OCI-LY7 (cell line): ENCODE data around the gene DHRS9. TPM values are rescaled to one million over a fixed set of nuclear protein-coding genes. Genes with fewer than 3 reads are reported as not detected.

Experiments used
- BruUV-seq: library from RNA; stranded (reverse); fragments of 400-500 nt; replicated peaks from 2 replicates; lab custom pipeline; 2021; lab: Mats Ljungman, UMichigan
- CTCF ChIA-PET: fragments of 300-600 bp; sonication (Branson Sonifier 250); formaldehyde crosslinking; loops from one replicate; lab custom pipeline; 2022; ENCODE audit warnings: antibody characterized with exemption; ENCODE audit not compliant: unreplicated experiment; lab: Charles Lee
- POLR2A ChIA-PET: fragments of 300-600 bp; sonication (Branson Sonifier 250); formaldehyde crosslinking; loops from one replicate; lab custom pipeline; 2022; ENCODE audit warnings: antibody characterized with exemption; lab: Charles Lee
- DNase-seq: peaks from one replicate; pipeline ENCODE4 v3.0.0-alpha.2; 2015; ENCODE audit warnings: low spot score
- H2AFZ ChIP-seq: fragments of 200-600 bp; sonication (generic), shearing (Covaris generic); 2 replicates; pipeline ENCODE4 v1.6.1; 2014; ENCODE audit warnings: mild to moderate bottlenecking, antibody characterized with exemption, low read length, moderate library complexity
- H3K27ac ChIP-seq: fragments of 200-600 bp; sonication (generic); 2 replicates; pipeline ENCODE4 v1.5.1; 2014; ENCODE audit warnings: mixed run types, low read depth, mild to moderate bottlenecking, moderate library complexity, low read length, inconsistent platforms; ENCODE audit not compliant: poor library complexity, severe bottlenecking
- H3K36me3 ChIP-seq: fragments of 200-600 bp; sonication (generic); 2 replicates; pipeline ENCODE4 v1.6.1; 2014; ENCODE audit warnings: mild to moderate bottlenecking, antibody characterized with exemption, low read length, moderate library complexity, mixed read lengths; ENCODE audit not compliant: insufficient read depth
- H3K4me1 ChIP-seq: fragments of 200-600 bp; sonication (generic); 2 replicates; pipeline ENCODE4 v1.5.1; 2014; ENCODE audit warnings: mild to moderate bottlenecking, low read length; ENCODE audit not compliant: insufficient read depth, poor library complexity, severe bottlenecking
- H3K4me2 ChIP-seq: fragments of 200-600 bp; sonication (generic); 2 replicates; pipeline ENCODE4 v1.6.1; 2014; ENCODE audit warnings: mild to moderate bottlenecking, low read length
- H3K4me3 ChIP-seq: fragments of 200-600 bp; sonication (generic); 2 replicates; pipeline ENCODE4 v1.5.1; 2014; ENCODE audit warnings: mild to moderate bottlenecking, low read depth, low read length; ENCODE audit not compliant: poor library complexity, severe bottlenecking
- H3K79me2 ChIP-seq: fragments of 200-600 bp; sonication (generic); 2 replicates; pipeline ENCODE4 v1.6.1; 2016; ENCODE audit warnings: low read depth, mild to moderate bottlenecking, low read length, moderate library complexity, mixed read lengths; ENCODE audit not compliant: insufficient read depth
- H3K9me2 ChIP-seq: fragments of 200-600 bp; sonication (generic); 2 replicates; pipeline ENCODE4 v1.6.1; 2016; ENCODE audit warnings: mild to moderate bottlenecking, low read length, mixed read lengths; ENCODE audit not compliant: insufficient read depth
- H3K9me3 ChIP-seq: fragments of 200-600 bp; sonication (generic); 2 replicates; pipeline ENCODE4 v1.6.1; 2014; ENCODE audit warnings: mild to moderate bottlenecking, mixed run types, low read length, mixed read lengths
- H4K20me1 ChIP-seq: fragments of 200-600 bp; sonication (generic); 2 replicates; pipeline ENCODE4 v1.6.1; 2014; ENCODE audit warnings: mild to moderate bottlenecking, antibody characterized with exemption, low read length, moderate library complexity, mixed read lengths; ENCODE audit not compliant: insufficient read depth
- EZH2phosphoT487 ChIP-seq: fragments of 200-600 bp; sonication (generic); IDR thresholded peaks from 2 replicates; pipeline ENCODE4 v1.6.1; 2018; ENCODE audit warnings: low read depth, borderline replicate concordance, mild to moderate bottlenecking, mixed run types, antibody characterized with exemption, low read length, moderate library complexity, mixed read lengths
- intact Hi-C: fragments of 100-400 bp; cut with micrococcal nuclease; formaldehyde crosslinking; loops from one replicate; pipeline ENCODE4 v1.10.0; 2022; ENCODE audit not compliant: unreplicated experiment
- total RNA-seq, 2 experiments: library from RNA; depleted of rRNA in 1 of 2; stranded (reverse); fragments of >200 nt in 1 of 2; shearing (Covaris generic) in 1 of 2; gene quantifications; 2 replicates each; pipeline ENCODE4 v1.2.3, GENCODE V29; 2014 to 2022
- TF ChIP-seq, protein P1 (sequence below): fragments of 200-600 bp; sonication (generic); conservative IDR thresholded peaks from 2 replicates; pipeline ENCODE4 v1.5.1; 2014; ENCODE audit warnings: mild to moderate bottlenecking, antibody characterized with exemption, low read length, moderate library complexity, mixed read lengths

The DHRS9 gene
- total RNA-seq, 2 experiments from 2014 or later: 0.59 TPM; not detected in 1

GRCh38 chr2:169118060-169118459 is 48.7 kb downstream of the DHRS9 start:
- DNase-seq: no peak
- H3K4me2 ChIP-seq: no peak overlapping the region
- no peak overlapping the region for H3K4me3 ChIP-seq
- ChIA-PET POLR2A (interaction anchor here (1.0 kb wide), 1 partner anchor 170 kb away, joined by 4 read pairs; no protein-coding TSS in a partner anchor), CTCF (no interaction called here)
- H3K79me2 ChIP-seq: no peaks in the 10 kb centered on the region
- intact Hi-C loops: no loop called here
- no peak overlapping the region for H2AFZ ChIP-seq
- no peak for TF ChIP-seq EZH2phosphoT487
- TF ChIP-seq, protein P1, sequence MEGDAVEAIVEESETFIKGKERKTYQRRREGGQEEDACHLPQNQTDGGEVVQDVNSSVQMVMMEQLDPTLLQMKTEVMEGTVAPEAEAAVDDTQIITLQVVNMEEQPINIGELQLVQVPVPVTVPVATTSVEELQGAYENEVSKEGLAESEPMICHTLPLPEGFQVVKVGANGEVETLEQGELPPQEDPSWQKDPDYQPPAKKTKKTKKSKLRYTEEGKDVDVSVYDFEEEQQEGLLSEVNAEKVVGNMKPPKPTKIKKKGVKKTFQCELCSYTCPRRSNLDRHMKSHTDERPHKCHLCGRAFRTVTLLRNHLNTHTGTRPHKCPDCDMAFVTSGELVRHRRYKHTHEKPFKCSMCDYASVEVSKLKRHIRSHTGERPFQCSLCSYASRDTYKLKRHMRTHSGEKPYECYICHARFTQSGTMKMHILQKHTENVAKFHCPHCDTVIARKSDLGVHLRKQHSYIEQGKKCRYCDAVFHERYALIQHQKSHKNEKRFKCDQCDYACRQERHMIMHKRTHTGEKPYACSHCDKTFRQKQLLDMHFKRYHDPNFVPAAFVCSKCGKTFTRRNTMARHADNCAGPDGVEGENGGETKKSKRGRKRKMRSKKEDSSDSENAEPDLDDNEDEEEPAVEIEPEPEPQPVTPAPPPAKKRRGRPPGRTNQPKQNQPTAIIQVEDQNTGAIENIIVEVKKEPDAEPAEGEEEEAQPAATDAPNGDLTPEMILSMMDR: no peak
- no peaks in the 10 kb centered on the region for H3K9me2 ChIP-seq
- no peaks in the 10 kb centered on the region for H3K9me3 ChIP-seq
- H3K36me3 ChIP-seq: no peaks in the 10 kb centered on the region
- no TSS peak for BruUV-seq
- no peaks in the 10 kb centered on the region for H4K20me1 ChIP-seq
- no peaks in the 10 kb centered on the region for H3K4me1 ChIP-seq
- no peak overlapping the region for H3K27ac ChIP-seq

DNA sequence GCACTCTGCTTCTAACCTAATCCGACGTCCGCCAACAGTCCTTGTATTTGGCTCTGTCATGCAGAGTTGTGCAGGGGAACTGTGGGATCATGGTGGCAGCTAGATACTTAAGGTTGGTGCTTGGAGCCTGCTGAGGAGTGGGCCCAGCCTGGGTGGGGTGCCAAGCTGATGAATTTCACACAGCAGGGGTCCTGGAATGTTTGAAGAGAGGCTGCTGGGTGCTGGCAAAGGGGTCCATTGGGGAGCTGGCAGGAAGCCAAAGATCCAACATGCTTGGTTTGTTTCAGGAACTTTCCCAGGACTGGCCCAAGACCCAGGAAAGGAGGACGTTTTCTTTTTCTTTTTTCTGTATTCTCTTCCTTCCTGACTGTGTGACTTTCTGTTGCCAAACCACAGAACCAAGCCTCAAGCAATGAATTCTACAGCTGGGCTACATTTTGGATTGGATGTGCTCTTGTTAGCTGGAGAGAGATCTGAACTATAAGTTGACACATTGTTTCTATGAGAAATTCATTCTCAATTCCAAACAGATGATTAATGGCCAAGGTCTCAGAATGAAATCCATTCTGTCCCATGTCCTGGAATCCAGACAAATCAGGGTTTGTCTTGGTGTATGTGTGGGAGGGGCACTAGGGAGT is 49.9 kb downstream of the DHRS9 start:
- intact Hi-C loops: no loop called here
- CTCF ChIA-PET: no interaction called here

GRCh38 chr2:169119851-169120250 is 50.5 kb downstream of the DHRS9 start:
- H3K27ac ChIP-seq: no peak overlapping the region
- H3K9me3 ChIP-seq: no peaks in the 10 kb centered on the region
- no peaks in the 10 kb centered on the region for H3K79me2 ChIP-seq
- ChIA-PET CTCF (interaction anchor here (0.6 kb wide), 1 partner anchor 92 kb away, joined by 3 read pairs; no protein-coding TSS in a partner anchor), POLR2A (no interaction called here)
- no peaks in the 10 kb centered on the region for H3K36me3 ChIP-seq
- no peak overlapping the region for H2AFZ ChIP-seq
- intact Hi-C loops: no loop called here
- H4K20me1 ChIP-seq: no peaks in the 10 kb centered on the region
- no peak for DNase-seq
- TF ChIP-seq EZH2phosphoT487: no peak
- TF ChIP-seq, protein P1: no peak
- H3K4me2 ChIP-seq: no peak overlapping the region
- H3K4me3 ChIP-seq: no peak overlapping the region
- no TSS peak for BruUV-seq
- no peaks in the 10 kb centered on the region for H3K9me2 ChIP-seq
- no peaks in the 10 kb centered on the region for H3K4me1 ChIP-seq

More for the DNA sequence above, 49.9 kb downstream of the DHRS9 start:
- Histone ChIP-seq H3K9me3 (no peaks in the 10 kb centered on the region), H3K27ac (no peak overlapping the region), H3K9me2 (no peaks in the 10 kb centered on the region), H3K79me2 (no peaks in the 10 kb centered on the region), H2AFZ (no peak overlapping the region), H3K4me1 (no peaks in the 10 kb centered on the region), H3K36me3 (no peaks in the 10 kb centered on the region), H3K4me2 (no peak overlapping the region), H4K20me1 (no peaks in the 10 kb centered on the region), H3K4me3 (no peak overlapping the region)
- DNase-seq: no peak
- POLR2A ChIA-PET: no interaction called here
- TF ChIP-seq EZH2phosphoT487: no peak
- TF ChIP-seq, protein P1: no peak
- no TSS peak for BruUV-seq
